Measurements from ENCODE around the gene ZBTB46.

The ZBTB46 gene

GRCh38 chr20:63844511-63844991 is 13.5 kb upstream of the ZBTB46 start:
- Histone ChIP-seq H3K9me3 (ENCODE audit: low read length) (no peaks in the 10 kb centered on the region), H3K4me3 (ENCODE audit: low read depth in 1 of 2, low read length in 2 of 2) (no peak overlapping the region), H3K4me1 (ENCODE audit: insufficient read depth, low read length) (peaks cover 5% of the 10 kb centered on the region), H3K27me3 (ENCODE audit: control insufficient read depth in 1 of 2, insufficient read depth in 2 of 2, low read length in 2 of 2) (peaks cover 6 to 25% of the 10 kb centered on the region in 2 donors), H3K27ac (ENCODE audit: low read depth, low read length) (no peak overlapping the region), H3K36me3 (ENCODE audit: insufficient read depth, low read length) (no peaks in the 10 kb centered on the region), H3K9ac (ENCODE audit: low read length) (no peak overlapping the region)

GRCh38 chr20:63843778-63844177 is 12.7 kb upstream of the ZBTB46 start:
- H3K4me3 ChIP-seq (ENCODE audit: low read depth in 1 of 2, low read length in 2 of 2), result no peak overlapping the region
- no peak overlapping the region for H3K9ac ChIP-seq (ENCODE audit: low read length)
- no peaks in the 10 kb centered on the region for H3K9me3 ChIP-seq (ENCODE audit: low read length)
- peaks cover 5% of the 10 kb centered on the region for H3K4me1 ChIP-seq (ENCODE audit: insufficient read depth, low read length)
- no peak overlapping the region for H3K27ac ChIP-seq (ENCODE audit: low read depth, low read length)
- peaks cover 6 to 25% of the 10 kb centered on the region in 2 donors for H3K27me3 ChIP-seq (ENCODE audit: control insufficient read depth in 1 of 2, insufficient read depth in 2 of 2, low read length in 2 of 2)
- no peaks in the 10 kb centered on the region for H3K36me3 ChIP-seq (ENCODE audit: insufficient read depth, low read length)

- H3K4me1 ChIP-seq (ENCODE audit: insufficient read depth, low read length), result peaks cover 5% of the 10 kb centered on the region
- H3K27ac ChIP-seq (ENCODE audit: low read depth, low read length), result no peak overlapping the region
- H3K36me3 ChIP-seq (ENCODE audit: insufficient read depth, low read length), result no peaks in the 10 kb centered on the region
- H3K27me3 ChIP-seq (ENCODE audit: control insufficient read depth in 1 of 2, insufficient read depth in 2 of 2, low read length in 2 of 2), result peaks cover 6 to 25% of the 10 kb centered on the region in 2 donors
- no peaks in the 10 kb centered on the region for H3K9me3 ChIP-seq (ENCODE audit: low read length)
- no peak overlapping the region for H3K4me3 ChIP-seq (ENCODE audit: low read depth in 1 of 2, low read length in 2 of 2)
- no peak overlapping the region for H3K9ac ChIP-seq (ENCODE audit: low read length)
Measured at GRCh38 chr20:63843222-63843621, 12.2 kb upstream of the ZBTB46 start.

- no peak overlapping the region for H3K27ac ChIP-seq (ENCODE audit: low read depth, low read length)
- H3K9me3 ChIP-seq (ENCODE audit: low read length), result no peaks in the 10 kb centered on the region
- H3K4me1 ChIP-seq (ENCODE audit: insufficient read depth, low read length), result peaks cover 5% of the 10 kb centered on the region
- H3K36me3 ChIP-seq (ENCODE audit: insufficient read depth, low read length), result no peaks in the 10 kb centered on the region
- H3K4me3 ChIP-seq (ENCODE audit: low read depth in 1 of 2, low read length in 2 of 2), result no peak overlapping the region
- H3K27me3 ChIP-seq (ENCODE audit: control insufficient read depth in 1 of 2, insufficient read depth in 2 of 2, low read length in 2 of 2), result peaks cover 4 to 25% of the 10 kb centered on the region in 2 donors
- no peak overlapping the region for H3K9ac ChIP-seq (ENCODE audit: low read length)
Measured at GRCh38 chr20:63842258-63842657, 11.2 kb upstream of the ZBTB46 start.

GRCh38 chr20:63840405-63840828 is 9.4 kb upstream of the ZBTB46 start:
- H3K9ac ChIP-seq (ENCODE audit: low read length), result no peak overlapping the region
- H3K36me3 ChIP-seq (ENCODE audit: insufficient read depth, low read length), result no peaks in the 10 kb centered on the region

GRCh38 chr20:63839620-63840019 is 8.6 kb upstream of the ZBTB46 start:
- Histone ChIP-seq H3K9ac (ENCODE audit: low read length) (no peak overlapping the region), H3K4me3 (ENCODE audit: low read depth in 1 of 2, low read length in 2 of 2) (no peak overlapping the region), H3K36me3 (ENCODE audit: insufficient read depth, low read length) (no peaks in the 10 kb centered on the region), H3K27ac (ENCODE audit: low read depth, low read length) (no peak overlapping the region), H3K4me1 (ENCODE audit: insufficient read depth, low read length) (peaks cover 2% of the 10 kb centered on the region), H3K27me3 (ENCODE audit: control insufficient read depth in 1 of 2, insufficient read depth in 2 of 2, low read length in 2 of 2) (peaks cover 0 to 9% of the 10 kb centered on the region in 2 donors), H3K9me3 (ENCODE audit: low read length) (no peaks in the 10 kb centered on the region)

More at GRCh38 chr20:63840405-63840828, 9.4 kb upstream of the ZBTB46 start:
- Histone ChIP-seq H3K27me3 (ENCODE audit: control insufficient read depth in 1 of 2, insufficient read depth in 2 of 2, low read length in 2 of 2) (peaks cover 0 to 15% of the 10 kb centered on the region in 2 donors), H3K4me1 (ENCODE audit: insufficient read depth, low read length) (no peaks in the 10 kb centered on the region), H3K4me3 (ENCODE audit: low read depth in 1 of 2, low read length in 2 of 2) (no peak overlapping the region), H3K27ac (ENCODE audit: low read depth, low read length) (no peak overlapping the region), H3K9me3 (ENCODE audit: low read length) (no peaks in the 10 kb centered on the region)

GRCh38 chr20:63837479-63837878 is 6.4 kb upstream of the ZBTB46 start:
- Histone ChIP-seq H3K9me3 (ENCODE audit: low read length) (no peaks in the 10 kb centered on the region), H3K4me1 (ENCODE audit: insufficient read depth, low read length) (peaks cover 13% of the 10 kb centered on the region), H3K36me3 (ENCODE audit: insufficient read depth, low read length) (no peaks in the 10 kb centered on the region), H3K27ac (ENCODE audit: low read depth, low read length) (no peak overlapping the region), H3K9ac (ENCODE audit: low read length) (no peak overlapping the region), H3K27me3 (ENCODE audit: control insufficient read depth in 1 of 2, insufficient read depth in 2 of 2, low read length in 2 of 2) (peaks cover 0 to 2% of the 10 kb centered on the region in 2 donors), H3K4me3 (ENCODE audit: low read depth in 1 of 2, low read length in 2 of 2) (no peak overlapping the region)

- H3K27ac ChIP-seq (ENCODE audit: low read depth, low read length), result no peak overlapping the region
- H3K9ac ChIP-seq (ENCODE audit: low read length), result no peak overlapping the region
- H3K27me3 ChIP-seq (ENCODE audit: control insufficient read depth in 1 of 2, insufficient read depth in 2 of 2, low read length in 2 of 2), result peaks cover 0 to 10% of the 10 kb centered on the region in 2 donors
- H3K4me1 ChIP-seq (ENCODE audit: insufficient read depth, low read length), result peaks cover 13% of the 10 kb centered on the region
- H3K9me3 ChIP-seq (ENCODE audit: low read length), result no peaks in the 10 kb centered on the region
- no peaks in the 10 kb centered on the region for H3K36me3 ChIP-seq (ENCODE audit: insufficient read depth, low read length)
- no peak overlapping the region for H3K4me3 ChIP-seq (ENCODE audit: low read depth in 1 of 2, low read length in 2 of 2)
Measured at GRCh38 chr20:63836458-63837344, 5.6 kb upstream of the ZBTB46 start.

- H3K9me3 ChIP-seq (ENCODE audit: low read length), result no peaks in the 10 kb centered on the region
- H3K27me3 ChIP-seq (ENCODE audit: control insufficient read depth in 1 of 2, insufficient read depth in 2 of 2, low read length in 2 of 2), result peaks cover 0 to 10% of the 10 kb centered on the region in 2 donors
- H3K4me1 ChIP-seq (ENCODE audit: insufficient read depth, low read length), result peaks cover 13% of the 10 kb centered on the region
- no peaks in the 10 kb centered on the region for H3K36me3 ChIP-seq (ENCODE audit: insufficient read depth, low read length)
- no peak overlapping the region for H3K4me3 ChIP-seq (ENCODE audit: low read depth in 1 of 2, low read length in 2 of 2)
- no peak overlapping the region for H3K27ac ChIP-seq (ENCODE audit: low read depth, low read length)
- H3K9ac ChIP-seq (ENCODE audit: low read length), result no peak overlapping the region
Measured at GRCh38 chr20:63835021-63835858, 4.2 kb upstream of the ZBTB46 start.

- peaks cover 7 to 16% of the 10 kb centered on the region in 2 donors for H3K27me3 ChIP-seq (ENCODE audit: control insufficient read depth in 1 of 2, insufficient read depth in 2 of 2, low read length in 2 of 2)
- H3K36me3 ChIP-seq (ENCODE audit: insufficient read depth, low read length), result no peaks in the 10 kb centered on the region
- no peak overlapping the region for H3K4me3 ChIP-seq (ENCODE audit: low read depth in 1 of 2, low read length in 2 of 2)
- peaks cover 17% of the 10 kb centered on the region for H3K4me1 ChIP-seq (ENCODE audit: insufficient read depth, low read length)
- no peak overlapping the region for H3K27ac ChIP-seq (ENCODE audit: low read depth, low read length)
- no peaks in the 10 kb centered on the region for H3K9me3 ChIP-seq (ENCODE audit: low read length)
- no peak overlapping the region for H3K9ac ChIP-seq (ENCODE audit: low read length)
Measured at GRCh38 chr20:63834491-63834880, 3.4 kb upstream of the ZBTB46 start.

GRCh38 chr20:63833776-63834490 is 2.9 kb upstream of the ZBTB46 start:
- H3K4me1 ChIP-seq (ENCODE audit: insufficient read depth, low read length), result peaks cover 20% of the 10 kb centered on the region
- H3K27ac ChIP-seq (ENCODE audit: low read depth, low read length), result no peak overlapping the region
- no peaks in the 10 kb centered on the region for H3K9me3 ChIP-seq (ENCODE audit: low read length)
- no peak overlapping the region for H3K4me3 ChIP-seq (ENCODE audit: low read depth in 1 of 2, low read length in 2 of 2)
- peaks cover 12 to 22% of the 10 kb centered on the region in 2 donors for H3K27me3 ChIP-seq (ENCODE audit: control insufficient read depth in 1 of 2, insufficient read depth in 2 of 2, low read length in 2 of 2)
- no peaks in the 10 kb centered on the region for H3K36me3 ChIP-seq (ENCODE audit: insufficient read depth, low read length)
- no peak overlapping the region for H3K9ac ChIP-seq (ENCODE audit: low read length)
